ENCODE measurements around the gene EIF5A2.
A peak's percentile ranks its signal among the peaks of the same experiment; 100 is the strongest.

DNA sequence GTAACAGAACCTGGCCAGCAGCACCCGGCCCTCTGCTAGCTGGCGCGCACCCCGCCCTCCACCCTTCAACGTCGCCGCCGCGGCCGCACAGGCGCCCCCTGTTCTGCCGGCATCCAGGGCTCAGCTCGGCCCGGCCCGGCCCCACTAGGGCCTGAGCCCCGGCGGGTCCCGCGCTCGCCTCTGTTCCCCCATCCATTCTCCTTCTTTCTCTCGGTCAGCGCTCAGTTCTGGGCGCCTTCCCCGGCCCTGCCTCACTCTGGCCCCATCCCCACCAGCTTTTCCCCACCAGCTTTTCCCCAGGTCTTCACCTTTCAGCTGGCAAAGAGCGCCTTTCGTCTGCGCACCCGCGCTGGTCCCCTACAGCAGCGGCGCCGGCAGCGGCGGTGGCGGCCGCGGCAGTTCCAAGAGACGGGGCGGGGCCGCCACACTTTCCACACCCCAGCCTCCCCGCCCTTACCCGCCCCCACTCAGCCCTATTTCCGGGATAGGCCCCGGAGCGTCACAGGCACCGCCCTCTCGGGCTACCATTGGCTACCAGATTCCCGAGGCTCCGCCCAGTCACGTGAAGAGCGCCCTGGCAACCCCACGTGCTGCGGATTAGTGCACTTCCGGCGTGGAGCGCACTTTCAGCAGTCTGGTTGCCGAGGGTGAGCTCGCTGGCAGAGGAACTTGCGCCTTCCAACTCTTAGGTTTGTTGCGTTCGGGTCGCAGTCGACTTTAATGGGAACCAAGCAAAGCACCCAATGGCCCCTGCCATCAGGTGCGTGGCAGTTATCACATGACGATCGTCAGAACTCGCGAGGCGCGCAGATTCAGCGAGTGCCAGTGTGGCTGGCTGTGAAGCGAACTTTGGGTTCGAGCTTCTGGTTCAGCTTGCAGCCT lies at the start of gene EIF5A2:
- TF ChIP-seq TCF12 (IDR thresholded peaks at IDR 0.05; ENCODE audit: low read depth, low read length) (no peak), POLR2A (IDR thresholded peaks at IDR 0.05; ENCODE audit: low read depth, low read length) (peak; percentile 59), DPF2 (IDR thresholded peaks at IDR 0.05) (no peak), CREM (IDR thresholded peaks at IDR 0.05; ENCODE audit: low read depth) (peak; percentile 22; the same call in 1 of the 2 replicates), CEBPB (IDR thresholded peaks at IDR 0.05; ENCODE audit: borderline replicate concordance in 1 of 2, low read depth in 2 of 2, low read length in 2 of 2) (no peak), CHD4 (IDR thresholded peaks at IDR 0.05) (no peak), RCOR1 (conservative IDR thresholded peaks at IDR 0.05; ENCODE audit: low read depth, low read length) (no peak), RELA (IDR thresholded peaks at IDR 0.05; ENCODE audit: borderline replicate concordance, partially characterized antibody) (no peak)
- TF ChIP-seq, protein P1, sequence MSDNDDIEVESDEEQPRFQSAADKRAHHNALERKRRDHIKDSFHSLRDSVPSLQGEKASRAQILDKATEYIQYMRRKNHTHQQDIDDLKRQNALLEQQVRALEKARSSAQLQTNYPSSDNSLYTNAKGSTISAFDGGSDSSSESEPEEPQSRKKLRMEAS (IDR thresholded peaks at IDR 0.05; ENCODE audit: low read depth, low read length): peak; percentile 68
- TF ChIP-seq, protein P2, sequence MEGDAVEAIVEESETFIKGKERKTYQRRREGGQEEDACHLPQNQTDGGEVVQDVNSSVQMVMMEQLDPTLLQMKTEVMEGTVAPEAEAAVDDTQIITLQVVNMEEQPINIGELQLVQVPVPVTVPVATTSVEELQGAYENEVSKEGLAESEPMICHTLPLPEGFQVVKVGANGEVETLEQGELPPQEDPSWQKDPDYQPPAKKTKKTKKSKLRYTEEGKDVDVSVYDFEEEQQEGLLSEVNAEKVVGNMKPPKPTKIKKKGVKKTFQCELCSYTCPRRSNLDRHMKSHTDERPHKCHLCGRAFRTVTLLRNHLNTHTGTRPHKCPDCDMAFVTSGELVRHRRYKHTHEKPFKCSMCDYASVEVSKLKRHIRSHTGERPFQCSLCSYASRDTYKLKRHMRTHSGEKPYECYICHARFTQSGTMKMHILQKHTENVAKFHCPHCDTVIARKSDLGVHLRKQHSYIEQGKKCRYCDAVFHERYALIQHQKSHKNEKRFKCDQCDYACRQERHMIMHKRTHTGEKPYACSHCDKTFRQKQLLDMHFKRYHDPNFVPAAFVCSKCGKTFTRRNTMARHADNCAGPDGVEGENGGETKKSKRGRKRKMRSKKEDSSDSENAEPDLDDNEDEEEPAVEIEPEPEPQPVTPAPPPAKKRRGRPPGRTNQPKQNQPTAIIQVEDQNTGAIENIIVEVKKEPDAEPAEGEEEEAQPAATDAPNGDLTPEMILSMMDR (IDR thresholded peaks at IDR 0.05 in 2 of 3, conservative IDR thresholded peaks at IDR 0.05 in 1 of 3; ENCODE audit: control insufficient read depth in 2 of 3, extremely low read depth in 1 of 3, insufficient read depth in 1 of 3, low read depth in 3 of 3, low read length in 3 of 3): no peak
